Left hindlimb (tissue), 1 donor: ENCODE results near the gene DENND4A.

Experiments used
- DNase-seq: peaks from one replicate; pipeline ENCODE4 v3.0.0-alpha.2; 2018

DENND4A gene

DNA sequence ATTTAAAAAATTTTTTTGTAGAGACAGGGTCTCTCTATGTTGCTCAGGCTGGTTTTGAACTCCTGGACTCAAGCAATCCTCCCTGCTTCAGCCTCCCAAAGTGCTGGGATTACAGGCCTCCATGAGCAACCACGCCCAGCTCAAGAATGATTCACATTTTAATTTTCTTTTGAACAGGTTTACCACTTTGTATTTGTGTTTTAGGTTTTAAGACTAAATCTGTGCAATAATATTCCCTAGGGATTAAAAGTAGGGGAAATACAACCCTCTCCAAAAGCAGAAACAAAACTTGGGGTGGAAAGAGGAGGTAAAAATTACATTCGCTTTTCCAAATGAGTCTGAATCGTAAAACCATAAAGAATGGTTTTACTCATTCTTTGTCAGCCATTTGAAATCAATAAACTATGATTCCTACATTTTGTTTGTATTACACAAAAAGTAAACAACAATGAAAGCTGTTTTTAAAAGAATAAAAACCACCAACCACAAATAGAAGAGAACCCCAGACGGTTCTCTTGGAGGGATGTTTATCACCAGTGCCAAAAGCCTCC is 132.5 kb downstream of the DENND4A start:
- no peak for DNase-seq

DNA sequence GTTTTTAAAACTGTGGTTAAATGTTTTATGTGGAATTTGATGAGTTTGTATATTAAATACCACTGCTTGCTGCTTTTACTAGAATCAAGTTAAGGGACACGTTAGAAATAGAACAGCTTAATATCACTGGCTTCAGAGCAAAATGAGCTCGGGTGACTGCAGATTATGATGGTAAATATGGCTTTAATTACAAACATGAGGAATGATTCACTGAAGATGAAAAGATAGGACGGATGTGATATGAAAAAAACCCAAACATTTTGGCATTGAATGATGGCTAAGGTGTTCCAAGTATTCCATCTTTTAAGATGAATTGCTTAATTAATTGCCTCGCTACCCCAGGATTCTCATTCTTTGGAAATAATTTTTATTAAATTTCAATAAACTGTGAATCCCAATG is 136.6 kb downstream of the DENND4A start:
- DNase-seq: no peak

DNA sequence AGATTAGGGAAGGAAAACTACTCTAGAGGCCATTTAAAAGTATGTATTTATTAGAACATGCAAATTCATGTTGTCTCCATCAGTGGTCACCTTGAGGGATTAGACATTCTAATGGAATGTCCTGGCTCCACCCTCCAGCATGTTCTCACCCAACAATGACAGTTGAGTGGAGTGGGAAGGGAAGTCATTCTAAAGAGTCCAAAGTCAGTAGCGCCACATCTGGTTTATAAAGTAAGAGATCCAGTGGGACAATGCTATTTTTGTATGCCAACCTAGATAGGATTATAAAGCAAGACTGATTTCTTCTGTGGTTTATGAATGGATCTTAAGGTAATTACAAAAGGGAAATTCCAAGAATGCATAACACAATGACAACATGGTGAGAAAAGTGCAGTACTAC is 137.1 kb downstream of the DENND4A start:
- DNase-seq: no peak

DNA sequence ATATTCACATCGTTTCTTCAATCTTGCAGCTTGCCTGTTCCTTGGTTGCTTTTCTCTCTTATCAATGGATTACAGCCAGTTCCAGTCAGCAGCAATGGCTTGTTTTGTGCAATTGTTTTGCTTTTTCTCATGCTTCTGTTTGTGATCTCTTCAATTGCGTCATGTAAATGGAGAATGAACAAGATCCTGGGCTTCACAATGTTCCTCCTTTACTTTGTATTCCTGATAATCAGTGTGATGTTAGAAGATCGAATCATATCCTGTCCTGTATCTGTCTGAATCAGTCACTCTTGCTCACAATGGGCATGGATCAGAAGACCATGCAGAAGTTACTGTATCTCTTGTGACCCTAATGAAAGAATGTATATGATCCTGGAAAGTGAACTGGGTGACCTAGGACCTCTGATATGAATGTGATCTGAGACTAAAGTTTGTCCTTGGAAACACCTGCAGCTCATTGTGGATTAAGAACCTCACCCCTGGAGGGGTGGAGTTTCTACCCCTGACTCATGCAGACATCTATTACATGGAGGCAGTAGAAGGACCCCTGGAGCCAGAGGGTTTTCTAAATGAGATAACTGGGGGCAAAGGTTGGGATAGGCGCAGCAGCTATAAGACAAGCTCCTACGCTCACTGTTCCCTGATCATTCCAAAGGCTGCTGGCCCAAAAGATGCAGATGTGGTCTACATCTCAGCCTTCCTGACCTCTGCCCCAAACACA is 138.1 kb downstream of the DENND4A start:
- DNase-seq: no peak

DNA sequence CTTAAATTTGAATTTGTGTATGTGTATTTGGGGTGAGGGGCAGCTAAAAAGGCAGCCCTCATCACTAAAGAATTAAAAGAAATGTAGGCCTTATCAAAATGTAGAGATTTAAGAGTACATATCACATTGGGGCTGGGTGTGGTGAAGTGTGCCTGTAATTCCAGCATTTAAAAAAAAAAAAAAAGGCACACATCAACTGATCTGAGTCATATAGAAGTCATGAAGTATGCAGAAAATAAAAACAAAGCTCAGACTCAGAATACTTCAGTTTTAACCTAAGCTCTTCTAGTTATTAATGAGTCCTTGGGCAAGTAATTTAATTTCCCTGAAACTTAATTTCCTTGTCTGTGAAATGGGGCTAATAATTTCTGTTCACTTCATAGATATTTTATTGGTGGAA is 138.8 kb downstream of the DENND4A start:
- no peak for DNase-seq

DNA sequence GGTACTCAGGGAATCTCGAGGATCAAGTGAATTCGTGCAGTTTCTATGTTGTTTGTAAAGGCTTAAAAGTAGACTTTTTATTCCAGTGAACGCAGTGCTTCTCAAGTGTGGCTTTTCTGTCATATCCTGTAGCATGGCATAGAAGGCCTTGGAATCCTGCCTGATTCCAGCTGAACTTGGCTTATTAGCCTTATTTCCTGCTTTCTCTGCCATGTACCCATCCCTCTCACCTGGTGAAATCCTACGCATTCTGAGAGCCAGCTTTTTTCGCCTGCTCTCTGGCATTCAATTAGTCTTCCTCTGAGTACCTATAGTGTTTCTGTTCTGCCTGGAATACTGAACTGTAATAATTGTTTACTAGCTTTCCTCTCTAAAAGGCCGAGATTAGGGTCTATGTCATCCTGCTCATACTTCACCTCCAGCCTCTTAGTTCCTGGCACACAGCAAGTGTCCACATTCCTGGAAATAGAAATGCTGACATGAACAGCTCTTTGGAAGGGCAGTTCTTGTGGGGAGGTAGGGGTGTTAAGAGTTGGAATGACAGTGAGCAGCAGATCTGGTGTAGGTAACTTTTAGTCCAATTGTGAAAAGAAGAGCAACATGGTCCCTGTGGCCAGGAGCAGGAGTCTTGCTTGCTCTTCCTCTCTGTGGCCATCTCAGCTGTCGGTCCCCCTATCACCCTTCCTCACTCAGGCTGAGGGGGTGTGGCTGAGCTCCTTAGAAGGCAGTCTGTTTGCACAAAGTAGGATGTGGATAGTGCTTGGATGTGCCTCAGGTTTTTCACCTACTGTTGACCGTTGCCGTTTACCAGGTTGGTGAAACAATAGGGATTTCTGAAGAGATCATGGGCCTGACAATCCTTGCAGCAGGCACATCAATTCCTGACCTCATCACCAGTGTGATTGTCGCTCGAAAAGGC is 140.0 kb downstream of the DENND4A start:
- no peak for DNase-seq

DNA sequence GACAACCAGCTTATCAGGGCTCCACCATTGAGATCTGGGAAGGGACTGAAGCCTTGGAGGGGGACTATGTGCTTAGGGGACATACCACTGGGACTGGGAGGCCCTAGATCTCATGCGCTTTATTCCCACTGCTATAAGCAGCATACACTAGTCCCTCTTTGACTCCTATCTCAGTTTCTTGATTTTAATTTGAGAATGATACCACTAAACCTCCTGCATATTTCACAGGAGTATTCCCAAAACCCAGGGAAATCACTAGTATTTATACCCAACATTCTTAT is 141.1 kb downstream of the DENND4A start:
- DNase-seq: no peak

DNA sequence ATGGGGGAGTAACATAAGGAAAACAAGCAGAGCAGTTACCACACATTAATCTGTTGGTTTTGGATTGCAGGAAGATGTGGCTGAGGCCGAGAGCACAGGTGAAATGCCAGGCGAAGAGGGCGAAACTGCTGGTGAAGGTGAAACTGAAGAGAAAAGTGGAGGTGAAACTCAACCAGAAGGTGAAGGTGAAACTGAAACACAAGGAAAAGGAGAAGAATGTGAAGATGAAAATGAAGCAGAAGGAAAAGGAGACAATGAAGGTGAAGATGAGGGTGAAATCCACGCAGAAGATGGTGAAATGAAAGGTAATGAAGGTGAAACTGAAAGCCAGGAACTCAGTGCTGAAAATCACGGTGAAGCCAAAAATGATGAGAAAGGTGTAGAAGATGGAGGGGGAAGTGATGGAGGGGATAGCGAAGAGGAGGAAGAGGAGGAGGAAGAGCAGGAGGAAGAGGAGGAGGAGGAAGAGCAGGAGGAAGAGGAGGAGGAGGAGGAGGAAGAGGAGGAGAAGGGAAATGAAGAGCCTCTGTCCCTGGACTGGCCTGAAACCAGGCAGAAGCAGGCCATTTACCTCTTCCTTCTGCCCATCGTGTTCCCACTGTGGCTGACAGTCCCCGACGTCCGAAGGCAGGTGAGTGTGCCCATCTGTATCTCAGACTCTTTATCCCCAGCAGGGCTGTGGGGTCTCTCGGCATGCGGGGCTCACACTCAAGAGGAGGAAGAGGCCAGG is 141.6 kb downstream of the DENND4A start:
- DNase-seq: no peak

DNA sequence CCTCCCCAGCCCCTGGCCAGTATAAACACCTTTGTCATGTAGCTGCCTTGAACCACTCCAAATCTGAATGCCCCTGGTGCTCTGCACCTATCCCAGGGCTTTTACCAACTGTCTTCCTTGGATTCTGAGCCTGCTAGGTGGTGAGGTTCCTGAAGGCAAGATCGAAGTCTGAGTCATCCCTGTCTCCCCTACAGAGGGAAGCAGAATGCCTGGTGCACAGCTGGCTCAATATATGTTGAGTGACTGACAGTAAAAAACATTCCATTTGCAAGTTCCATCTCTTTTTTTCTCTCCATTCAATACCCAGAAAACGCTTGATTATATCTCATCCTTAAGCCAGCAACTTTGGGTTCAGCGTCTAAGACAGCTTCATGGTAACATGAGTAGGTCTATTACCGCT is 145.6 kb downstream of the DENND4A start:
- DNase-seq: no peak

DNA sequence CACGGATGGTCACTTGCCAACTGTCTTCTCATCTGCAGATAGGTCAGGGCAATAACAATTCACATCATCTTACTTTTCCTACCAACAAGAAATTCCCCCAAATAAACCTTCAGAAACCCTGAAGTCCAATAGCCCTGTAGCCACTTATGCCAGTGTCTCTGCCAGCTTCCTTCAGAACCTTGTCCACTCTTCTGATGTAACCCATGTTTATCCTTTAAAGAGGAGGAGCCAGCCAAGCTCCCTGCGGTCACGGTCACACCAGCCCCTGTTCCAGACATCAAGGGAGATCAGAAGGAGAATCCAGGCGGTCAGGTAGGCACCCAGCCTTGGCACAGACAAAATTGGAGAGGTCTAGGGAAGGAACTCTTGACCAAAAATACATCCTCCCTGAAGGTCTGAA is 146.7 kb downstream of the DENND4A start:
- no peak for DNase-seq

DNA sequence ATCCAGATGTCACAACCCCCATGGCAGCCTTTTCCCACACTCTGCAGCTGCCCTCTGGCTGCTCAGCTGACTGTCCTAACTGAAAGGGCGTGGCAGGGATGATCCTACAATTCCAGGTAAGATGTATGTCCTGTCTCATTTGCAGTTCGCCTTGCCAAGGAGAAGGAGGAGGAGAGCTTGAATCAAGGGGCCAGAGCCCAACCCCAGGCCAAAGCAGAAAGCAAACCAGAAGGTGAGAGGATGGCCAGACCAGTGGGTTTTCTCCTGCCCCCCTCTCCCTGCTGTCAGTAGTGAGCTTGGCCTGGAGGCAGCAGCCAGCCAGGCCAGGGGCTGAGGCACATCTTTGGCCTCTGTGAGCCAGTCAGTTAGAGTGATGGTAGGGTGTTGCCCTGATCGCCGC is 147.8 kb downstream of the DENND4A start:
- no peak for DNase-seq

DNA sequence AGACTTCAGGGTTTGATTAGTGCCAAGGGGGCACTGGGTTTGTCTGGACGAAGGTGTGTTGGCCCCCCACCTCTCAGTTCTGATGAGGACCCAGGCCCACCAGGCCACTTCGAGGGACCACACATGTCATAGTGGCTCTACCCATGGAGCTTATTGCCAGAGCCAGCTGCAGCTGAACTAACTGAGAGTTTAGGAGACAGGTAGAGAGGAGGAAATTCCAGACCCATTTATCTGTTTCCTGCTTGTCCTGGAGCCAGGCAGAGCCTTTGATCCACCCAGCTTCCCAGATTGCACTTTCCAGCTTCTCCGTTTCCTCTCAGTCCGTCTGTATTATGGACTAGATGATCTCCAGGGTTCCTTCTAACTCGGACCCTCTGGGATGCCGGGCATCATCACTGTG is 149.5 kb downstream of the DENND4A start:
- DNase-seq: no peak

DNA sequence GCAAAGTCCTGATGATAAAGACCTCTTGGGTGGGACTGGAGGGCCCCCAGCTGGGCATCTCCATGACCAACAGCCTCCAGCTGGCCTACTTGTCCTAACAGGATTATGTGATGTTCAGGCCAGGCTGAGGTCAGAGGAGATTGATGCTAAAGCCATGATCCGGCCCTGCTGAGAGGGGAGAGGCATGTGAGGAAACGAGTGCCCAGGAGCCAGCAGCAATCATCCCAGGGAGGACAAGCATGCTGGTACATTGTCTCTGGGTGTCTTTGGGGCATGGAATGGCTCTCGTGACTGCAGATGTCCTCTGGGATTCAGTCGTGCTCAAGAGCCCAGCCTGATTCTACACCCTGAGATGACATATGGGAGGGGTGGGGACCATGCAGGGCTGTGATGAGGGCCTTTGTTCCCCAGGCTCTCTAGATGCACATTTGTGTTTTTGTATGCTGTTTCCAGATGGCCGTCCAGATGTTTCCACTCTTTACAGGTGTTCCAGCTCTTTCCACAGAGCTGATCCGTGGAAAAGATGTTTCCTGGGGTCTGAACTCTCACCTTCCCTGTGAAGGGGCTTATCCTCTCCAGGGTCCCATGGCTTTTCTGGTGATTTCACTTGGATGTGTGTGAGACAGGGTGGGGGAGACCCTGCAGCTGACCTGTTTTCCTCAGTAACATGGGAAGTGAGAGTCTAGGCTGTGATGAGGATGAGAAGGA is 150.2 kb downstream of the DENND4A start:
- DNase-seq: no peak

DNA sequence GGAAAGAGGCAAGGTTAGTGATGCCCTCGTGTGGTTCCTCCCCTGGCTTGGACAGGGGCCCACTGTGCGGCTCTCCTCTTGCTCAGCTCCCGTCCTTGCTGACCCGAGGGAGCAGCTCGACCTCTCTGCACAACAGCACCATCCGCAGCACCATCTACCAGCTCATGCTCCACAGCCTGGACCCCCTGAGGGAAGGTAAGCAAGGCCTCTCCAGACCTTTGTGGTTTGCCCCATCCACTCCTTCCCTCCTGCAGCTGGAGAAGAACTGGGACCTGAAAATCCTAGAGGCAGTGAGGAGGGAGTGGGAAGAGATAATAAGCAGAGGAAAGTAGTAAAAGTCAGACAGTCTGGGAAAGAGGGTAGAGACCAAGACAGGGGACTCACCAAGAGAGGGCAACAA is 152.6 kb downstream of the DENND4A start:
- DNase-seq: no peak

DNA sequence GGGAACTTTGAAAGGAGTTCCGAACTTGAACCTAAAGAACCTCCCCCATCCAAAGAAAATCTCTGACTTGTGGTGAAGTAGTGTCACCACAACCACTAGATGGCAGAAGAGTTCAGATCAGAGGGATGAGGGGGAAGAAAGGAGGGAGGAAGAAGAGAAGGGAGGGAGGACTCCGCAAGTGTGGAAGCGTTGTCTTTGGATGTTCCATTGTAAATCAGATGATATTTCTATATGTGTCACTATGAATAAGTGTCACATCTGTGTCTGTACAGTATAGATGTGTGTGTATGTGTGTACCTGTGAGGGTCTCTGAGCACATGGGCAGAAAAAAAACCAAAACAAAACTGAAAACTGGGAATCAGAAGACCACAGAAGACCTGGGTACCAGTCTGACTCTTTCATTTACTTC is 153.4 kb downstream of the DENND4A start:
- no peak for DNase-seq

DNA sequence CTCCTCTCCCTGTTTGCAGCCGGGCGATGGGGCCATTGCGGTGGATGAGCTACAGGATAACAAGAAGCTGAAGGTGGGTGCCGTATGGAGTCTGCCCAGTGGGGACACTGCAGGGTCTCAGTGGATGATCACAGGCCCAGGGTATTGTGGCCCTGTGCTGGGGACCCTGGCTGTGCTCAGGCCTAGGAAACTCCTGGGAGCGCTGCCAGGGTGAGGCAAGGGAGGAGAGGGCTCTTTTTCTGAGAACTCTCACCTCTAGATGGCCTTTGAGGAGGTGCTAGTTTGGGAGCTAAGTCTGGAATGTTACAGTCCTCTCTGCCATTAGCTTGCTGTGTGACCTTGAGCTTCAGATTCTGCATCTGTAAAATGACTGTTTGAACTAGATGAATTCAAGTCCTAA is 154.0 kb downstream of the DENND4A start:
- no peak for DNase-seq

DNA sequence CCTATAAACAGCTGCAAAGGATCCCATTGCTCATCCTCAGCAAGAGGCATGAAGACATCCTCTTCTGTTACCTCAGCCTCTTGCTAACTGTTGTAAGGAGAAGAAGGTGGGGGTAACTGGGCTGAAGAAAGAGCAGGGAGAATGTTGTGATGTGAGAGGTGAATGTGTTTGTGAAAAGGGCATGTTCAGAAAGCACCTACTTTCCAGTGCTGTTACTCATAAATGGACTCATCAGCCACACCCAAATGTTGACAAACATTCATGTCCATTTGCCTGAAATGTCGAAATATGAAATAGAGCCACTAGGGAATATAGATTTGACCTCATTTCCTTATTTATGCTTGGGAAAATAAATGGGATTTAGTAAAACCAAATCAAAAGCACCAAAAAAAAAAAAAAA is 157.7 kb downstream of the DENND4A start:
- no peak for DNase-seq

DNA sequence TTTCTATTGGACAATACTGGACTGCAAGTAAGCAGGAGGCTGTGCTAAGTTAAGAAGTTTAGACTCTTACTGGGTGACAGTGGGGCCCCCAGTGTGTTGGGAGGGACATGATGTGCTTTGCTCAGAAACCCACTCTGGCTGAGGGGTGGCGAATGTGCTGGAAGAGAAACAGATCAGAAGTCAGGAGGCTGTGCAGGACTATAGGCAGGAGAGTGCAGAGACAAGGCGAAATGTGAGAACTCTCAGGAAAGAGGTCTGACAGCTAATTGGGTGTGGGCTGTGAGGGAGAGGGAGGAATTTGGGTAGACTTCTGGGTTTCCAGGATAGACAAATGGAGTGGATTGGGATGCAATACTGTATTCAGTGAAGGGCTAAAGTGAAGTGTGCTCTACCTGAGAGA is 158.3 kb downstream of the DENND4A start:
- no peak for DNase-seq

DNA sequence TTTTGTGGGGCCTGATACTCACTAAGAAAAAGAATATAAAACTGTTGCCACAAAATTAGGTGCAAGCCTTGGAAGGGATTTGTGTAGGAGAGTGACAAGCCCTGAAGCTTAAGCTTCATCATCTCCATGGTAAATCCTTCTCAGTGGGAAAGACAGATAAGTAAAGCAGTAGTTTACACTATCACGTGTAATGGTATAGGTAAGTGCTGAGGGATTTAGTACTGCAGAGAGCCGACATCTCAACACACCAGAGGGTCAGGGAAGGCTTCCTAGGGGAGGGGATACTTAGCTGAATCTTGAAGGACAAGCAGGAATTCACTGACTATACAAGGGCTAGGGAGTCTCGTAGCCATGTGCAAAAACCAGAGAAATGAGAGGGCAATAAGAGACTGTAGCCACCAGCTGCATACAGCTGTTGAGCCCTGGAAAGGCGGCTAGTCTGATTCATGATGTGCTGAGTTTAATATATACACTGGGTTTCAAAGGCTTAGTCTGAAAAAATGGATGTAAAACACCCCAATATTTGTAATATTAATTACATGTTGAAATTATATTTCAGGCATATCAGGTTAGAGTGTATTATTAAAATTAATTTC is 159.2 kb downstream of the DENND4A start:
- DNase-seq: no peak

DNA sequence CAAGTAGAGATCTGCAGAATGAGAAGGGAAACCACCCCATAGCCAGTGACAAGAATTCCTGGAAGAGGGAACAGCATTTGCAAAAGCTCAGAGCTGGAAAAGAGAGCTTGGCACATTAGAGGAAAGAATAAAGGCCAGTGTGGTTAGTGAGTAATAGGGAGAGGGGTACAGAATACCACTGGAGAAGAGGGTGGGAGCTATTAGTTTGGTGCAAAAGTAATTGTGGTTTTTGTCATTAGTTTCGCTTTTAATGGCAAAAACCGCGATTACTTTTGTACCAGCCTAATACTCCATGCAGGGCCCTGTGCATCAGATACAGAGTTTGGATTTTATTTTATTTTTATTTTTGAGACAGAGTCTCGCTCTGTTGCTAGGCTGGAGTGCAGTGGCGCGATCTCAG is 160.6 kb downstream of the DENND4A start:
- DNase-seq: no peak

DNA sequence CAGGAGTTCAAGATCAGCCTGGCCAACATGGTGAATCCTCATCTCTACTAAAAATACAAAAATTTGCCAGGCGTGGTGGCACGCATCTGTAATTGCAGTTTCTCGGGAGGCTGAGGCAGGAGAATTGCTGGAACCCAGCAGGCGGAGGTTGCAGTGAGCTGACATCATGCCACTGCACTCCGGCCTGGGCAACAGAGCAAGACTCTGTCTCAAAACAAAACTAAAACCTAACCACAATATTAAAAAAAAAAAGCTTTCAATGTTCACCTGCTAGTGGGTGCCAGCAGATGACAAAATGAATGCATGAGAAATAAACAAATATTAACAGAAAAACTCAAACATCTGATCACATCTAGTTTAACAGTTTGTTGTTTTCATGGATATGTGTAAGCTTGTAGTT is 161.3 kb downstream of the DENND4A start:
- no peak for DNase-seq

DNA sequence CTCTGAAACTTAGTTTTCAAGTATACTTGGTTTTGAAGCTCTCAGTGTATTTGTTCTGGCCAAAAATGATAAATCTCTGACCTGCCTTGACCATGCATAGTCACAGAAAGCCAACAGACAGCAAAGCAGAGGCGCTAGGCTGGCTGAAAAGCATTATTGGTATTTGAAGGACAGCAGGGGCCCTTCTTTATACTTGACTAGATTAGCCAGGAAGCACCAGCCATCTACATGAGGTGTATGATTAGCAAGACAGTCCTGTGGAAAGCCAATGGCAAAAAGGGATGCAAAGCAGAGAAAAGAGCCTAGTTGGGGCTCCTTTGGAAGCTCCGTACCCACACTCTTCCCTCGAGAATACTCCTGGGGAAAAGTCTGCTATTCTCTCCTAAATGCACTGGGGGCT is 162.5 kb downstream of the DENND4A start:
- DNase-seq: no peak

DNA sequence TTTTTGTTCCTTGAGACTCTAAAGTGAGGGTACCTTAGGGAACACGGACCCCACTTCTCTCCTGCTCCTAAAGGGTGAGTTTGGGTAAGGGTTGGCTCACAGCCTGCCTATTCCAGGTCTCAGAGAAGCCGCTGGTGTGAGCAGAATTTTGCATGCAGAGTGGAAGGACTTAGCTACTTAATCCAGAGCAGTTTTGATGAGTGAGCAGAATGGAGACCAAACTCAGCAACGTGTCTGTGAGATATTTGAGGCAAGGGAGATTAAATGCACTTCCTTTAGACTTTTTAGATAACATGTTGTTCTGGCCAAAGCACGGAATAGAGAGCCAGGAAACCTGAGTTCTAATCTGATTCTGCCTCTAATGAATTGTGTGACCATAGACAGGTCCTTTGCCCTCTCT is 165.2 kb downstream of the DENND4A start:
- DNase-seq: no peak
